A549 (cell line): ENCODE measurements around the gene PSRC1.

Source experiments
- ELK1 ChIP-seq: fragments of 150-350 bp; IDR thresholded peaks from 2 replicates; pipeline ENCODE4 v1.6.1; 2014; ENCODE audit warnings: low read depth, mild to moderate bottlenecking, low read length
- EP300 ChIP-seq, 2 experiments: fragments of >200 bp; sonication (Bioruptor Twin); formaldehyde crosslinking; IDR thresholded peaks; 2 replicates in 1 of 2; 3 replicates in 1 of 2; pipeline ENCODE4 v1.6.1; 2016 to 2017
- KDM1A ChIP-seq: fragments of 200-600 bp; sonication (generic); IDR thresholded peaks from 2 replicates; pipeline ENCODE4 v1.6.1; 2016; ENCODE audit warnings: low read depth, mild to moderate bottlenecking
- MAZ ChIP-seq: fragments of 150-350 bp; IDR thresholded peaks from 2 replicates; pipeline ENCODE4 v1.6.1; 2014; ENCODE audit warnings: antibody characterized with exemption, low read depth, low read length, borderline replicate concordance
- POLR2A ChIP-seq: IDR thresholded peaks from 2 replicates; pipeline ENCODE4 v1.6.1; 2012; ENCODE audit warnings: mild to moderate bottlenecking, low read length
- RARB ChIP-seq: fragments of 250-450 bp; sonication (Bioruptor Pico); IDR thresholded peaks from 2 replicates; pipeline ENCODE4 v1.8.0; 2021; ENCODE audit warnings: mild to moderate bottlenecking, moderate library complexity
- RFX5 ChIP-seq: fragments of 450-650 bp; IDR thresholded peaks from 2 replicates; pipeline ENCODE4 v1.7.1; 2014; ENCODE audit warnings: antibody characterized with exemption, mild to moderate bottlenecking, moderate library complexity
- SMC3 ChIP-seq: fragments of >200 bp; sonication (Bioruptor Twin); formaldehyde crosslinking; IDR thresholded peaks from 3 replicates; pipeline ENCODE4 v1.6.1; 2018; ENCODE audit warnings: inconsistent platforms
- TF ChIP-seq, protein P1 (sequence below): IDR thresholded peaks from 2 replicates; pipeline ENCODE4 v1.6.1; 2012
- TF ChIP-seq, protein P2 (sequence below): fragments of 200-600 bp; sonication (generic); IDR thresholded peaks from 2 replicates; pipeline ENCODE4 v1.6.1; 2016; ENCODE audit warnings: antibody characterized with exemption, mild to moderate bottlenecking, moderate library complexity
- TF ChIP-seq, protein P3 (sequence below): fragments of >200 bp; sonication (Bioruptor Twin); formaldehyde crosslinking; IDR thresholded peaks from 3 replicates; pipeline ENCODE4 v1.5.1; 2016

DNA sequence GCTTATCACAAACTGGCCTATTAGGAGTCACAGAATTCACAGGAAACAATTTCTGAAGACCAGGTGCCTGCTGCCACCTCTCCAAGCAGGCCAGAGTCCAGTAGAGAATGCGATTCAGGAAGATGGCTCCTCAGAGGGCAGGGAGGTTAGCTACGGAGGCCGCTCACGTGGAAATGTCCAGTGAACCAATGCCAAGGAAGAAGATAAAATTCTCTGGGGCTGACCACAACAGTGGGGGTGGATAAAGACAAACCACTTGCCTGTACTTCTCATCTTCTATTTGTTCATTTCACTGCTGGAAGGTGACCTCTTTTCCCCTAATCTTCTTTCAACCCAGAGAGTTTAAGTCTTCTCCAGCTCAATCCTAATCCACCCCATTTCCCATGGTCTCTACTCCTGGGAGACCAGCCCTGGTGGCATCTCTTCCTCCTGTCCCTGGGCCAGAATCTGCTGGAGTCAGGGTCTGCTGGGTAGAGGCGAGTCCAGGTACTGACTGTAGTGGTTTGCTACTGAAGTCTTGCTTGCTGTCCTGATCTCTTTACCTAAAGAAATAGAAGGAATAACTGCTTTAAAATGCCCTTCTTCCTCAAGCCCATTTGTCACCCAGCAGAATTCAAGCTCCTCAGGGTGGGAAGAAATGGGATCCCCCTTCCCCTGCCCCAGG, 3.2 kb downstream of the PSRC1 start:
- TF ChIP-seq, protein P1, sequence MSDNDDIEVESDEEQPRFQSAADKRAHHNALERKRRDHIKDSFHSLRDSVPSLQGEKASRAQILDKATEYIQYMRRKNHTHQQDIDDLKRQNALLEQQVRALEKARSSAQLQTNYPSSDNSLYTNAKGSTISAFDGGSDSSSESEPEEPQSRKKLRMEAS, result no peak
- no peak for TF ChIP-seq POLR2A
- TF ChIP-seq, protein P2, sequence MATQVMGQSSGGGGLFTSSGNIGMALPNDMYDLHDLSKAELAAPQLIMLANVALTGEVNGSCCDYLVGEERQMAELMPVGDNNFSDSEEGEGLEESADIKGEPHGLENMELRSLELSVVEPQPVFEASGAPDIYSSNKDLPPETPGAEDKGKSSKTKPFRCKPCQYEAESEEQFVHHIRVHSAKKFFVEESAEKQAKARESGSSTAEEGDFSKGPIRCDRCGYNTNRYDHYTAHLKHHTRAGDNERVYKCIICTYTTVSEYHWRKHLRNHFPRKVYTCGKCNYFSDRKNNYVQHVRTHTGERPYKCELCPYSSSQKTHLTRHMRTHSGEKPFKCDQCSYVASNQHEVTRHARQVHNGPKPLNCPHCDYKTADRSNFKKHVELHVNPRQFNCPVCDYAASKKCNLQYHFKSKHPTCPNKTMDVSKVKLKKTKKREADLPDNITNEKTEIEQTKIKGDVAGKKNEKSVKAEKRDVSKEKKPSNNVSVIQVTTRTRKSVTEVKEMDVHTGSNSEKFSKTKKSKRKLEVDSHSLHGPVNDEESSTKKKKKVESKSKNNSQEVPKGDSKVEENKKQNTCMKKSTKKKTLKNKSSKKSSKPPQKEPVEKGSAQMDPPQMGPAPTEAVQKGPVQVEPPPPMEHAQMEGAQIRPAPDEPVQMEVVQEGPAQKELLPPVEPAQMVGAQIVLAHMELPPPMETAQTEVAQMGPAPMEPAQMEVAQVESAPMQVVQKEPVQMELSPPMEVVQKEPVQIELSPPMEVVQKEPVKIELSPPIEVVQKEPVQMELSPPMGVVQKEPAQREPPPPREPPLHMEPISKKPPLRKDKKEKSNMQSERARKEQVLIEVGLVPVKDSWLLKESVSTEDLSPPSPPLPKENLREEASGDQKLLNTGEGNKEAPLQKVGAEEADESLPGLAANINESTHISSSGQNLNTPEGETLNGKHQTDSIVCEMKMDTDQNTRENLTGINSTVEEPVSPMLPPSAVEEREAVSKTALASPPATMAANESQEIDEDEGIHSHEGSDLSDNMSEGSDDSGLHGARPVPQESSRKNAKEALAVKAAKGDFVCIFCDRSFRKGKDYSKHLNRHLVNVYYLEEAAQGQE, result no peak
- TF ChIP-seq, protein P3, sequence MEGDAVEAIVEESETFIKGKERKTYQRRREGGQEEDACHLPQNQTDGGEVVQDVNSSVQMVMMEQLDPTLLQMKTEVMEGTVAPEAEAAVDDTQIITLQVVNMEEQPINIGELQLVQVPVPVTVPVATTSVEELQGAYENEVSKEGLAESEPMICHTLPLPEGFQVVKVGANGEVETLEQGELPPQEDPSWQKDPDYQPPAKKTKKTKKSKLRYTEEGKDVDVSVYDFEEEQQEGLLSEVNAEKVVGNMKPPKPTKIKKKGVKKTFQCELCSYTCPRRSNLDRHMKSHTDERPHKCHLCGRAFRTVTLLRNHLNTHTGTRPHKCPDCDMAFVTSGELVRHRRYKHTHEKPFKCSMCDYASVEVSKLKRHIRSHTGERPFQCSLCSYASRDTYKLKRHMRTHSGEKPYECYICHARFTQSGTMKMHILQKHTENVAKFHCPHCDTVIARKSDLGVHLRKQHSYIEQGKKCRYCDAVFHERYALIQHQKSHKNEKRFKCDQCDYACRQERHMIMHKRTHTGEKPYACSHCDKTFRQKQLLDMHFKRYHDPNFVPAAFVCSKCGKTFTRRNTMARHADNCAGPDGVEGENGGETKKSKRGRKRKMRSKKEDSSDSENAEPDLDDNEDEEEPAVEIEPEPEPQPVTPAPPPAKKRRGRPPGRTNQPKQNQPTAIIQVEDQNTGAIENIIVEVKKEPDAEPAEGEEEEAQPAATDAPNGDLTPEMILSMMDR, result no peak
- no peak for TF ChIP-seq RARB (CRISPR knock-in tag)
- TF ChIP-seq MAZ, result no peak
- no peak for TF ChIP-seq KDM1A
- TF ChIP-seq EP300 (IDR thresholded peaks at IDR 0.05), result no peak
- no peak for TF ChIP-seq RFX5
- no peak for TF ChIP-seq ELK1
- TF ChIP-seq SMC3, result no peak
